NCI-H1105 (cell line): ENCODE measurements around the gene DNAJC17.

Experiments used
- DNase-seq: peaks from one replicate; lab custom pipeline; 2025; lab: John Stamatoyannopoulos, UW

The DNAJC17 gene

GRCh38 chr15:40737048-40737447 is 70.2 kb downstream of the DNAJC17 start:
- no peak for DNase-seq

GRCh38 chr15:40736575-40736974 is 70.7 kb downstream of the DNAJC17 start:
- DNase-seq = no peak

GRCh38 chr15:40731034-40731433 is 76.2 kb downstream of the DNAJC17 start:
- DNase-seq = no peak

- no peak for DNase-seq
Measured at GRCh38 chr15:40723919-40724318, 83.4 kb downstream of the DNAJC17 start.

- no peak for DNase-seq
Measured at GRCh38 chr15:40722934-40723333, 84.3 kb downstream of the DNAJC17 start.

GRCh38 chr15:40722354-40722753 is 84.9 kb downstream of the DNAJC17 start:
- DNase-seq = no peak

GRCh38 chr15:40721701-40722100 is 85.6 kb downstream of the DNAJC17 start:
- DNase-seq = no peak

- DNase-seq = no peak
Measured at GRCh38 chr15:40716165-40716564, 91.1 kb downstream of the DNAJC17 start.
